ENCODE results near the gene ARL14EP.

ARL14EP gene

GRCh38 chr11:30329150-30329940 lies 6.4 kb downstream of the ARL14EP start:
- no peak for DNase-seq

GRCh38 chr11:30333405-30333804 lies 10.5 kb downstream of the ARL14EP start:
- no peak for DNase-seq

- DNase-seq: no peak
Observed at GRCh38 chr11:30342736-30343166, 19.8 kb downstream of the ARL14EP start.

GRCh38 chr11:30344085-30344484 lies 21.2 kb downstream of the ARL14EP start:
- DNase-seq: no peak

- no peak for DNase-seq
Observed at GRCh38 chr11:30345644-30346043, 22.7 kb downstream of the ARL14EP start.

- no peak for DNase-seq
Observed at GRCh38 chr11:30346068-30346688, 23.3 kb downstream of the ARL14EP start.

GRCh38 chr11:30348035-30348434 lies 25.1 kb downstream of the ARL14EP start:
- DNase-seq: no peak

- DNase-seq: no peak
Observed at GRCh38 chr11:30349885-30350284, 27.0 kb downstream of the ARL14EP start.

GRCh38 chr11:30350384-30350783 lies 27.5 kb downstream of the ARL14EP start:
- DNase-seq: no peak

- DNase-seq: no peak
Observed at GRCh38 chr11:30351061-30351460, 28.2 kb downstream of the ARL14EP start.

- DNase-seq: no peak
Observed at GRCh38 chr11:30356391-30356790, 33.5 kb downstream of the ARL14EP start.

- no peak for DNase-seq
Observed at GRCh38 chr11:30357872-30358271, 35.0 kb downstream of the ARL14EP start.

- no peak for DNase-seq
Observed at GRCh38 chr11:30358536-30358935, 35.6 kb downstream of the ARL14EP start.

- no peak for DNase-seq
Observed at GRCh38 chr11:30360741-30361140, 37.8 kb downstream of the ARL14EP start.

- no peak for DNase-seq
Observed at GRCh38 chr11:30364139-30364836, 41.4 kb downstream of the ARL14EP start.

- DNase-seq: no peak
Observed at GRCh38 chr11:30364837-30365482, 42.1 kb downstream of the ARL14EP start.

GRCh38 chr11:30365793-30366517 lies 43.1 kb downstream of the ARL14EP start:
- no peak for DNase-seq

GRCh38 chr11:30368394-30368793 lies 45.5 kb downstream of the ARL14EP start:
- no peak for DNase-seq

- no peak for DNase-seq
Observed at GRCh38 chr11:30370164-30370563, 47.3 kb downstream of the ARL14EP start.

- DNase-seq: no peak
Observed at GRCh38 chr11:30377347-30377746, 54.4 kb downstream of the ARL14EP start.

- DNase-seq: no peak
Observed at GRCh38 chr11:30380846-30381245, 57.9 kb downstream of the ARL14EP start.

GRCh38 chr11:30381879-30382278 lies 59.0 kb downstream of the ARL14EP start:
- DNase-seq: no peak
